Measurements from ENCODE around the gene ATP6V1F.

Gene ATP6V1F

DNA sequence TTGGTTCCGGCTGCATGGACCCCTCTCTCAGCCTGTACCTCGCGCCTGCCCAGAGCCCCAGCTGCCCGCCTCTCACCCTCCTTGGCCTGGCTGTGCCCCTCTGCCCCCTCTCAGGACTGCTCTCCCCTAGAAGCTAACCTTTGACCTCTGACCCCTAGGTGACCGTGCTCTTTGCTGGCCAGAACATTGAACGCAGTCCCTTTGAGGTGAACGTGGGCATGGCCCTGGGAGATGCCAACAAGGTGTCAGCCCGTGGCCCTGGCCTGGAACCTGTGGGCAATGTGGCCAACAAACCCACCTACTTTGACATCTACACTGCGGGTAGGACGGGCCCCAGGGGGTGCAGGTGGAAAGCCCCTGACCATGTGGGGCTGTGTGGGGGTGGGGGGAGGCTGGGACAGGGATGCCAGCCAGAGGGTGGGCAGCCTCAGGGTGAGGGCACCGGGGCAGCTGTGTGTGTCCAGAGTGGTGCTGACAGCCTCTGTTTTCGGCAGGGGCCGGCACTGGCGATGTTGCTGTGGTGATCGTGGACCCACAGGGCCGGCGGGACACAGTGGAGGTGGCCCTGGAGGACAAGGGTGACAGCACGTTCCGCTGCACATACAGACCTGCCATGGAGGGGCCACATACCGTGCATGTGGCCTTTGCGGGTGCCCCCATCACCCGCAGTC, 24.4 kb upstream of the ATP6V1F start:
- Histone ChIP-seq H3K27me3 (ENCODE audit: control insufficient read depth, insufficient read depth, low read length) (peaks cover 1% of the 10 kb centered on the region), H3K36me3 (ENCODE audit: control insufficient read depth, insufficient read depth, low read length) (no peaks in the 10 kb centered on the region), H3K9ac (ENCODE audit: low read length) (no peak overlapping the region), H3K9me3 (ENCODE audit: control insufficient read depth, low read length) (no peaks in the 10 kb centered on the region), H3K4me3 (ENCODE audit: low read length) (no peak overlapping the region), H3K4me1 (ENCODE audit: control insufficient read depth, insufficient read depth, low read length) (peaks cover 6% of the 10 kb centered on the region)

DNA sequence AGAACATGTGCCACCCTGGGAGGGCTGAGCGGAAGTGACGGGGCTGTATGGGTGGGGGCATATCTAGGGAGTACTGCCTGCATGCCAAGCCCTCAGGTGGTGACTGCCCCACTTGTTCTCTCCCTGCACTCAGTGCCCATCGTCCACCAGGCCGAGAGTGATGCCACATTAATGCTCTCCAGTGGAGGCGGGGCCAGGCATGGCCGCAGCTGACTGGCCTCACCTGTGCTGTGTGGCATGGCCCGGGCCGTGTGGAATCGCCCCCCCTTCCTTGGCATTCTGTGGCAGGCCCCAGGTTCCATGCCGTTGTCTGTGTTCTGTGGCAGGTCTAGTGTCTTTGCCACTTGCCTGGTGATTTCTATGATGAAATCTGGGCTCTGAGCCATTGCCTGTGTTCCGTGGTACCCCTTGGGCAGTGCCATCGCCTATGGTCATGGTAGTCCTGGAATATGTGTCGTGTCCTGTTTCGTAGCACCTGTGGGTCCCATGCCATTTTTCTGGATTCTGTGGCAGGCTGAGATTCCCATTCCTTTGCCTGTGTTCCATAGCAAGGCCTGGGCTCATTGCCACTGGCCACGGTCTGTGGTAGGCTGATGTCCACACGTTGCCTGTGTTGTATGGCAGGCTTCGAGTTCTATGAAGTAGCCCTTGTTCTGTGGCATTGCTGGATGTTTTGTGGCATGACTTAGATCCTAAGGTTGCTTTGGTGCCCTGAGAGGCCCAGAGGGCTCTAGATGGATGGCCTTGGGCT, 23.5 kb upstream of the ATP6V1F start:
- peaks cover 6% of the 10 kb centered on the region for H3K4me1 ChIP-seq (ENCODE audit: control insufficient read depth, insufficient read depth, low read length)
- H3K36me3 ChIP-seq (ENCODE audit: control insufficient read depth, insufficient read depth, low read length), result no peaks in the 10 kb centered on the region
- no peaks in the 10 kb centered on the region for H3K27me3 ChIP-seq (ENCODE audit: control insufficient read depth, insufficient read depth, low read length)
- no peaks in the 10 kb centered on the region for H3K9me3 ChIP-seq (ENCODE audit: control insufficient read depth, low read length)
- H3K4me3 ChIP-seq (ENCODE audit: low read length), result no peak overlapping the region
- no peak overlapping the region for H3K9ac ChIP-seq (ENCODE audit: low read length)

DNA sequence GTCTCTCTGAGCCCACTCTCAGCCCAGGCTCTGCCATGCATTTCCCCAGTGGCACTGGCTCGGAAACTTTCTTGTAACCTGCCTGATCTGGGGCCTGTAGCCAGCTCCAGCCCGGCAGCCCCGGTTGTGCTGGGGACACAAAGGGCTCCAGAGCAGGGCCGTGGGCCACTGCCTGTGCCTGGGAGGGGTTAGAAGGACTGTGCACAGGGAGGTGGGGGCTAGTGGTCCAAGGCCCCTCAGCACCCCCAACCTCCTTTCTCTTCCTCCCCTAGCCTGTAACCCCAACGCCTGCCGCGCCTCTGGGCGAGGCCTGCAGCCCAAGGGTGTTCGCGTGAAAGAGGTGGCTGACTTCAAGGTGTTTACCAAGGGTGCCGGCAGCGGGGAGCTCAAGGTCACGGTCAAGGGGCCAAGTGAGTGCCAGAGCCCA, 22.9 kb upstream of the ATP6V1F start:
- Histone ChIP-seq H3K9me3 (ENCODE audit: control insufficient read depth, low read length) (no peaks in the 10 kb centered on the region), H3K9ac (ENCODE audit: low read length) (no peak overlapping the region), H3K4me3 (ENCODE audit: low read length) (no peak overlapping the region), H3K4me1 (ENCODE audit: control insufficient read depth, insufficient read depth, low read length) (peaks cover 6% of the 10 kb centered on the region), H3K36me3 (ENCODE audit: control insufficient read depth, insufficient read depth, low read length) (no peaks in the 10 kb centered on the region), H3K27me3 (ENCODE audit: control insufficient read depth, insufficient read depth, low read length) (no peaks in the 10 kb centered on the region)

- H3K4me3 ChIP-seq (ENCODE audit: low read length), result no peak overlapping the region
- H3K36me3 ChIP-seq (ENCODE audit: control insufficient read depth, insufficient read depth, low read length), result no peaks in the 10 kb centered on the region
- H3K4me1 ChIP-seq (ENCODE audit: control insufficient read depth, insufficient read depth, low read length), result peaks cover 6% of the 10 kb centered on the region
- no peaks in the 10 kb centered on the region for H3K9me3 ChIP-seq (ENCODE audit: control insufficient read depth, low read length)
- H3K9ac ChIP-seq (ENCODE audit: low read length), result no peak overlapping the region
- no peaks in the 10 kb centered on the region for H3K27me3 ChIP-seq (ENCODE audit: control insufficient read depth, insufficient read depth, low read length)
Observed at GRCh38 chr7:128840326-128841170, 22.1 kb upstream of the ATP6V1F start.

GRCh38 chr7:128841171-128841690, 21.4 kb upstream of the ATP6V1F start:
- Histone ChIP-seq H3K9me3 (ENCODE audit: control insufficient read depth, low read length) (no peaks in the 10 kb centered on the region), H3K36me3 (ENCODE audit: control insufficient read depth, insufficient read depth, low read length) (no peaks in the 10 kb centered on the region), H3K4me3 (ENCODE audit: low read length) (no peak overlapping the region), H3K27me3 (ENCODE audit: control insufficient read depth, insufficient read depth, low read length) (no peaks in the 10 kb centered on the region), H3K9ac (ENCODE audit: low read length) (no peak overlapping the region), H3K4me1 (ENCODE audit: control insufficient read depth, insufficient read depth, low read length) (peaks cover 6% of the 10 kb centered on the region)

- peaks cover 6% of the 10 kb centered on the region for H3K4me1 ChIP-seq (ENCODE audit: control insufficient read depth, insufficient read depth, low read length)
Observed at GRCh38 chr7:128841921-128842673, 20.6 kb upstream of the ATP6V1F start.

DNA sequence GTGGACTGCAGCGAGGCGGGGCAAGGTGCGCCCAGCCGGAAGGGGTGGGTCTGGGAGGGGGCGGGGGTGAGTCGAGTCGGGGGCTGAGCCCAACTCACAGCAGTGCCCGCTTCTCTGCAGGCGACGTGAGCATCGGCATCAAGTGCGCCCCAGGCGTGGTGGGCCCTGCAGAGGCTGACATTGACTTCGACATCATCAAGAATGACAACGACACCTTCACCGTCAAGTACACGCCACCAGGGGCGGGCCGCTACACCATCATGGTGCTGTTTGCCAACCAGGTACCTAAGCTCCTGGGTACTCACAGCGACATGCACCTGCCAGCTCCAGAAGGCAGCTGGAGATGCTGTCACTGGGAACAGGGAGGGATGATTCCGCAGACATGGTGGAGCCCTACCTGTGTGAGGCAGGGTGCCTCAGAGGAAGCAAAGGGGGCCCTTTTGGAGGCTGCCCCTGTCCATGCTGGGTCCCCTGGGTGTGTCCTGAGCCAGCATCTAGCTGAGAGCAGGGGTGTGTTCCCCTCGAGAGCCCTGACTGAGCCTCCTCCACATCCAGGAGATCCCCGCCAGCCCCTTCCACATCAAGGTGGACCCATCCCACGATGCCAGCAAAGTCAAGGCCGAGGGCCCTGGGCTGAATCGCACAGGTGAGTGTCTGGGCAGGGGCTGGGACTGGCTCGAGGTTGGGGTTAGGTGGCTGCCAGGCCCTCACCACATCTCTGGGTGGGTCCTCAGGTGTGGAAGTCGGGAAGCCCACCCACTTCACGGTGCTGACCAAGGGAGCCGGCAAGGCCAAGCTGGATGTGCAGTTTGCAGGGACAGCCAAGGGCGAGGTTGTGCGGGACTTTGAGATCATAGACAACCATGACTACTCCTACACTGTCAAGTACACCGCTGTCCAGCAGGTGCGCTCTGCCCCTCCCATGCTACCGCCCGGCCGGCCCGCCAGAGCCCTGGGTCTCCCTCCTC, 19.7 kb upstream of the ATP6V1F start:
- Histone ChIP-seq H3K4me1 (ENCODE audit: control insufficient read depth, insufficient read depth, low read length) (peaks cover 6% of the 10 kb centered on the region), H3K9ac (ENCODE audit: low read length) (no peak overlapping the region), H3K9me3 (ENCODE audit: control insufficient read depth, low read length) (no peaks in the 10 kb centered on the region), H3K27me3 (ENCODE audit: control insufficient read depth, insufficient read depth, low read length) (no peaks in the 10 kb centered on the region), H3K36me3 (ENCODE audit: control insufficient read depth, insufficient read depth, low read length) (no peaks in the 10 kb centered on the region), H3K4me3 (ENCODE audit: low read length) (no peak overlapping the region)

More at GRCh38 chr7:128841921-128842673, 20.6 kb upstream of the ATP6V1F start:
- H3K4me3 ChIP-seq (ENCODE audit: low read length), result no peak overlapping the region
- H3K27me3 ChIP-seq (ENCODE audit: control insufficient read depth, insufficient read depth, low read length), result no peaks in the 10 kb centered on the region
- H3K9me3 ChIP-seq (ENCODE audit: control insufficient read depth, low read length), result no peaks in the 10 kb centered on the region
- no peak overlapping the region for H3K9ac ChIP-seq (ENCODE audit: low read length)
- H3K36me3 ChIP-seq (ENCODE audit: control insufficient read depth, insufficient read depth, low read length), result no peaks in the 10 kb centered on the region

GRCh38 chr7:128843938-128844621, 18.6 kb upstream of the ATP6V1F start:
- H3K4me3 ChIP-seq (ENCODE audit: low read length), result no peak overlapping the region
- no peak overlapping the region for H3K9ac ChIP-seq (ENCODE audit: low read length)
- H3K36me3 ChIP-seq (ENCODE audit: control insufficient read depth, insufficient read depth, low read length), result no peaks in the 10 kb centered on the region
- no peaks in the 10 kb centered on the region for H3K27me3 ChIP-seq (ENCODE audit: control insufficient read depth, insufficient read depth, low read length)
- peaks cover 6% of the 10 kb centered on the region for H3K4me1 ChIP-seq (ENCODE audit: control insufficient read depth, insufficient read depth, low read length)
- H3K9me3 ChIP-seq (ENCODE audit: control insufficient read depth, low read length), result no peaks in the 10 kb centered on the region

DNA sequence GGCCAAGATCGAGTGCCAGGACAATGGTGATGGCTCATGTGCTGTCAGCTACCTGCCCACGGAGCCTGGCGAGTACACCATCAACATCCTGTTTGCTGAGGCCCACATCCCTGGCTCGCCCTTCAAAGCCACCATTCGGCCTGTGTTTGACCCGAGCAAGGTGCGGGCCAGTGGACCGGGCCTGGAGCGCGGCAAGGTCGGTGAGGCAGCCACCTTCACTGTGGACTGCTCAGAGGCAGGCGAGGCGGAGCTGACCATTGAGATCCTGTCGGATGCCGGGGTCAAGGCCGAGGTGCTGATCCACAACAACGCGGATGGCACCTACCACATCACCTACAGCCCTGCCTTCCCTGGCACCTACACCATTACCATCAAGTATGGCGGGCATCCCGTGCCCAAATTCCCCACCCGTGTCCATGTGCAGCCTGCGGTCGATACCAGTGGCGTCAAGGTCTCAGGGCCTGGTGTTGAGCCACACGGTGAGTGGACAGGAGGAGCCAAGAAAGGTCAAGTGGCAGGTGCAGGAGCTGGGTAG, 17.8 kb upstream of the ATP6V1F start:
- H3K36me3 ChIP-seq (ENCODE audit: control insufficient read depth, insufficient read depth, low read length), result no peaks in the 10 kb centered on the region
- no peak overlapping the region for H3K9ac ChIP-seq (ENCODE audit: low read length)
- no peak overlapping the region for H3K4me3 ChIP-seq (ENCODE audit: low read length)
- H3K27me3 ChIP-seq (ENCODE audit: control insufficient read depth, insufficient read depth, low read length), result no peaks in the 10 kb centered on the region
- H3K9me3 ChIP-seq (ENCODE audit: control insufficient read depth, low read length), result no peaks in the 10 kb centered on the region
- H3K4me1 ChIP-seq (ENCODE audit: control insufficient read depth, insufficient read depth, low read length), result peaks cover 6% of the 10 kb centered on the region

GRCh38 chr7:128845475-128845874, 17.2 kb upstream of the ATP6V1F start:
- Histone ChIP-seq H3K27me3 (ENCODE audit: control insufficient read depth, insufficient read depth, low read length) (no peaks in the 10 kb centered on the region), H3K9me3 (ENCODE audit: control insufficient read depth, low read length) (no peaks in the 10 kb centered on the region), H3K4me1 (ENCODE audit: control insufficient read depth, insufficient read depth, low read length) (peaks cover under 1% of the 10 kb centered on the region), H3K9ac (ENCODE audit: low read length) (no peak overlapping the region), H3K4me3 (ENCODE audit: low read length) (no peak overlapping the region), H3K36me3 (ENCODE audit: control insufficient read depth, insufficient read depth, low read length) (no peaks in the 10 kb centered on the region)

All from mucosa of stomach (tissue), 1 donor.